Liver (tissue), 9 donors: Measurements from ENCODE around the gene MYH13. TPM values are rescaled to one million over a fixed set of nuclear protein-coding genes. Genes with fewer than 3 reads are reported as not detected.

Experiments
- DNase-seq: peaks from one replicate; pipeline ENCODE4 v3.0.0-alpha.2; 2017; ENCODE audit warnings: low spot score
- H3K27ac ChIP-seq, 2 donors: one replicate each; pipeline ENCODE4 v1.7.0; 2013; ENCODE audit warnings: inconsistent platforms in 2 of 2, low read length in 2 of 2, control low read depth in 1 of 2, low read depth in 1 of 2, mild to moderate bottlenecking in 1 of 2
- H3K27me3 ChIP-seq, 4 donors: one replicate each; pipeline versions ENCODE4 v1.6.1 to v1.7.0; 2013; ENCODE audit warnings: low read length in 3 of 4, inconsistent platforms in 1 of 4, mild to moderate bottlenecking in 1 of 4, moderate library complexity in 1 of 4; ENCODE audit not compliant: control insufficient read depth in 4 of 4, insufficient read depth in 4 of 4
- H3K36me3 ChIP-seq, 4 donors: one replicate each; pipeline versions ENCODE4 v1.6.1 to v1.7.0; 2013; ENCODE audit warnings: low read length in 3 of 4, mild to moderate bottlenecking in 3 of 4, low read depth in 1 of 4, moderate library complexity in 1 of 4; ENCODE audit not compliant: control insufficient read depth in 4 of 4, insufficient read depth in 3 of 4
- H3K4me1 ChIP-seq, 4 donors: one replicate each; pipeline versions ENCODE4 v1.6.1 to v1.7.0; 2013; ENCODE audit warnings: low read length in 3 of 4, mild to moderate bottlenecking in 3 of 4, moderate library complexity in 1 of 4; ENCODE audit not compliant: control insufficient read depth in 4 of 4, insufficient read depth in 4 of 4
- H3K4me3 ChIP-seq, 3 donors: one replicate each; pipeline versions ENCODE4 v1.6.1 to v1.7.0; 2013; ENCODE audit warnings: low read length in 3 of 3, control low read depth in 1 of 3, low read depth in 1 of 3, mild to moderate bottlenecking in 1 of 3
- H3K9ac ChIP-seq, 2 donors: one replicate each; pipeline ENCODE4 v1.7.0; 2013; ENCODE audit warnings: low read length in 2 of 2, mild to moderate bottlenecking in 2 of 2, moderate library complexity in 2 of 2, control low read depth in 1 of 2, low read depth in 1 of 2
- H3K9me3 ChIP-seq, 4 donors: one replicate each; pipeline versions ENCODE4 v1.6.1 to v1.7.0; 2013; ENCODE audit warnings: low read length in 3 of 4; ENCODE audit not compliant: control insufficient read depth in 4 of 4
- EGR1 ChIP-seq, 2 donors: IDR thresholded peaks; 2 replicates each; pipeline ENCODE4 v1.6.1; 2016 to 2018; ENCODE audit warnings: antibody characterized with exemption in 2 of 2, low read depth in 2 of 2
- FOXA1 ChIP-seq: IDR thresholded peaks from 2 replicates; pipeline ENCODE4 v1.6.1; 2016; ENCODE audit warnings: antibody characterized with exemption
- FOXA2 ChIP-seq: IDR thresholded peaks from 2 replicates; pipeline ENCODE4 v1.6.1; 2016; ENCODE audit warnings: antibody characterized with exemption
- GABPA ChIP-seq, 2 donors: IDR thresholded peaks in 1 of 2; conservative IDR thresholded peaks in 1 of 2; 2 replicates each; pipeline ENCODE4 v1.6.1; 2016; ENCODE audit warnings: antibody characterized with exemption in 2 of 2, mild to moderate bottlenecking in 1 of 2, moderate library complexity in 1 of 2
- HNF4A ChIP-seq, 2 donors: conservative IDR thresholded peaks; 2 replicates each; pipeline ENCODE4 v1.6.1; 2016; ENCODE audit warnings: antibody characterized with exemption in 2 of 2, mild to moderate bottlenecking in 2 of 2
- HNF4G ChIP-seq: IDR thresholded peaks from 2 replicates; pipeline ENCODE4 v1.6.1; 2016; ENCODE audit warnings: antibody characterized with exemption
- JUND ChIP-seq, 2 donors: IDR thresholded peaks; 2 replicates each; pipeline ENCODE4 v1.6.1; 2016; ENCODE audit warnings: antibody characterized with exemption in 2 of 2
- NR2F2 ChIP-seq: IDR thresholded peaks from 2 replicates; pipeline ENCODE4 v1.6.1; 2016; ENCODE audit warnings: antibody characterized with exemption
- RAD21 ChIP-seq, 2 donors: IDR thresholded peaks; 2 replicates each; pipeline ENCODE4 v1.6.1; 2016; ENCODE audit warnings: antibody characterized with exemption in 2 of 2, mild to moderate bottlenecking in 2 of 2
- RXRA ChIP-seq, 2 donors: IDR thresholded peaks; 2 replicates each; pipeline ENCODE4 v1.6.1; 2017 to 2018; ENCODE audit warnings: antibody characterized with exemption in 2 of 2, mild to moderate bottlenecking in 1 of 2
- SP1 ChIP-seq: IDR thresholded peaks from 2 replicates; pipeline ENCODE4 v1.6.1; 2018; ENCODE audit warnings: antibody characterized with exemption, mild to moderate bottlenecking
- TAF1 ChIP-seq: conservative IDR thresholded peaks from 2 replicates; pipeline ENCODE4 v1.6.1; 2016; ENCODE audit warnings: antibody characterized with exemption, mild to moderate bottlenecking
- YY1 ChIP-seq: IDR thresholded peaks from 2 replicates; pipeline ENCODE4 v1.6.1; 2016; ENCODE audit warnings: antibody characterized with exemption, mild to moderate bottlenecking
- WGBS: extraction: QIAGEN DNeasy Blood & Tissue Kit; methylation state at CpG from one replicate; pipeline ENCODE4 v1.1.7; 2013; 5-methylcytosine and 5-hydroxymethylcytosine counted together
- polyA plus RNA-seq, 2 donors: library from polyadenylated mRNA; stranded (reverse) in 1 of 2; unstranded in 1 of 2; fragments of 200-250 nt in 1 of 2; fragments of >200 nt in 1 of 2; fragmentation: Nextera tagmentation in 1 of 2; extraction: Ambion mirVana in 1 of 2; gene quantifications; one replicate each; pipeline versions ENCODE4 v1.2.1 to v1.2.3, GENCODE V29; 2013 to 2015
- total RNA-seq, 2 donors: library from RNA; depleted of rRNA; stranded (reverse); fragments of >200 nt; gene quantifications; one replicate each; pipeline ENCODE4 v1.2.3, GENCODE V29; 2014
- TF ChIP-seq, protein P1 (sequence below): IDR thresholded peaks from 2 replicates; pipeline ENCODE4 v1.6.1; 2016; ENCODE audit warnings: antibody characterized with exemption
- TF ChIP-seq, protein P2 (sequence below): fragments of 150-350 bp; IDR thresholded peaks from 2 replicates; pipeline ENCODE4 v1.5.1; 2017; ENCODE audit warnings: improper control_type of control experiment, low read depth, low read length; ENCODE audit not compliant: missing input control
- TF ChIP-seq, protein P3 (sequence below): IDR thresholded peaks from 2 replicates; pipeline ENCODE4 v1.6.1; 2016; ENCODE audit warnings: antibody characterized with exemption
- TF ChIP-seq, protein P4 (sequence below): IDR thresholded peaks from 2 replicates; pipeline ENCODE4 v1.6.1; 2016; ENCODE audit warnings: antibody characterized with exemption, mild to moderate bottlenecking
- TF ChIP-seq, protein P5 (sequence below): IDR thresholded peaks from 2 replicates; pipeline ENCODE4 v1.6.1; 2016; ENCODE audit warnings: antibody characterized with exemption
- donor health status: healthy.
- donor health status: healthy.
- donor health status: healthy.
- donor health status: healthy.
- donor health status: healthy.

The MYH13 gene
- total and polyA plus RNA-seq, 4 donors: not detected

DNA sequence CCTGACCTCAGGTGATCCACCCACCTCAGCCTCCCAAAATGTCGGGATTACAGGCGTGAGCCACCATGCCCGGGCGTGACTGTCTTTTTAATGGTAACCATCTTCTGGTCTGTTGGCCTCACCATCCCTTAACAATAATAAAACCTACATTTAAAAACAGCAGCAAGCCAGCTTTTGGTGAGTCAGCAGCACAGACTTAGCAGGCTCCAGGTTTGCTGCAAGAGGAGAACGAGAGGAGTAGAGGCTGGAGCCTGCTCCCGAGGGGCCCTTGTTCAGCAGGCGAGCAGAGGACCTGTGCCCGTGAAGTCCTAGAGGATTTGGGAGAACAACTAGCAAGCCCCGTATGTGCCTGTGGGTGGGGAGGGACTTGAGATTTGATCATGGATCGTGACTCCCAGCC lies 35.7 kb downstream of the MYH13 start:
- Histone ChIP-seq H3K27me3 (peaks cover 0 to 2% (median 0%) of the 10 kb centered on the region in 4 donors), H3K4me3 (no peak overlapping the region), H3K27ac (no peak overlapping the region), H3K36me3 (no peaks in the 10 kb centered on the region), H3K9me3 (no peaks in the 10 kb centered on the region), H3K4me1 (no peaks in the 10 kb centered on the region), H3K9ac (no peak overlapping the region)
- TF ChIP-seq TAF1 (no peak), JUND (IDR thresholded peaks at IDR 0.05) (no peak), HNF4A (conservative IDR thresholded peaks at IDR 0.05) (no peak), RXRA (IDR thresholded peaks at IDR 0.05) (no peak), SP1 (no peak), FOXA2 (no peak), HNF4G (no peak), FOXA1 (no peak), NR2F2 (no peak), YY1 (no peak), GABPA (IDR thresholded peaks at IDR 0.05 in 1 of 2, conservative IDR thresholded peaks at IDR 0.05 in 1 of 2) (no peak), RAD21 (IDR thresholded peaks at IDR 0.05) (no peak), EGR1 (IDR thresholded peaks at IDR 0.05; ENCODE audit: low read depth in 2 of 2) (no peak)
- TF ChIP-seq, protein P1, sequence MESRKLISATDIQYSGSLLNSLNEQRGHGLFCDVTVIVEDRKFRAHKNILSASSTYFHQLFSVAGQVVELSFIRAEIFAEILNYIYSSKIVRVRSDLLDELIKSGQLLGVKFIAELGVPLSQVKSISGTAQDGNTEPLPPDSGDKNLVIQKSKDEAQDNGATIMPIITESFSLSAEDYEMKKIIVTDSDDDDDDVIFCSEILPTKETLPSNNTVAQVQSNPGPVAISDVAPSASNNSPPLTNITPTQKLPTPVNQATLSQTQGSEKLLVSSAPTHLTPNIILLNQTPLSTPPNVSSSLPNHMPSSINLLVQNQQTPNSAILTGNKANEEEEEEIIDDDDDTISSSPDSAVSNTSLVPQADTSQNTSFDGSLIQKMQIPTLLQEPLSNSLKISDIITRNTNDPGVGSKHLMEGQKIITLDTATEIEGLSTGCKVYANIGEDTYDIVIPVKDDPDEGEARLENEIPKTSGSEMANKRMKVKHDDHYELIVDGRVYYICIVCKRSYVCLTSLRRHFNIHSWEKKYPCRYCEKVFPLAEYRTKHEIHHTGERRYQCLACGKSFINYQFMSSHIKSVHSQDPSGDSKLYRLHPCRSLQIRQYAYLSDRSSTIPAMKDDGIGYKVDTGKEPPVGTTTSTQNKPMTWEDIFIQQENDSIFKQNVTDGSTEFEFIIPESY: no peak
- TF ChIP-seq, protein P2, sequence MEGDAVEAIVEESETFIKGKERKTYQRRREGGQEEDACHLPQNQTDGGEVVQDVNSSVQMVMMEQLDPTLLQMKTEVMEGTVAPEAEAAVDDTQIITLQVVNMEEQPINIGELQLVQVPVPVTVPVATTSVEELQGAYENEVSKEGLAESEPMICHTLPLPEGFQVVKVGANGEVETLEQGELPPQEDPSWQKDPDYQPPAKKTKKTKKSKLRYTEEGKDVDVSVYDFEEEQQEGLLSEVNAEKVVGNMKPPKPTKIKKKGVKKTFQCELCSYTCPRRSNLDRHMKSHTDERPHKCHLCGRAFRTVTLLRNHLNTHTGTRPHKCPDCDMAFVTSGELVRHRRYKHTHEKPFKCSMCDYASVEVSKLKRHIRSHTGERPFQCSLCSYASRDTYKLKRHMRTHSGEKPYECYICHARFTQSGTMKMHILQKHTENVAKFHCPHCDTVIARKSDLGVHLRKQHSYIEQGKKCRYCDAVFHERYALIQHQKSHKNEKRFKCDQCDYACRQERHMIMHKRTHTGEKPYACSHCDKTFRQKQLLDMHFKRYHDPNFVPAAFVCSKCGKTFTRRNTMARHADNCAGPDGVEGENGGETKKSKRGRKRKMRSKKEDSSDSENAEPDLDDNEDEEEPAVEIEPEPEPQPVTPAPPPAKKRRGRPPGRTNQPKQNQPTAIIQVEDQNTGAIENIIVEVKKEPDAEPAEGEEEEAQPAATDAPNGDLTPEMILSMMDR: no peak
- TF ChIP-seq, protein P3, sequence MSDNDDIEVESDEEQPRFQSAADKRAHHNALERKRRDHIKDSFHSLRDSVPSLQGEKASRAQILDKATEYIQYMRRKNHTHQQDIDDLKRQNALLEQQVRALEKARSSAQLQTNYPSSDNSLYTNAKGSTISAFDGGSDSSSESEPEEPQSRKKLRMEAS: no peak
- TF ChIP-seq, protein P4, sequence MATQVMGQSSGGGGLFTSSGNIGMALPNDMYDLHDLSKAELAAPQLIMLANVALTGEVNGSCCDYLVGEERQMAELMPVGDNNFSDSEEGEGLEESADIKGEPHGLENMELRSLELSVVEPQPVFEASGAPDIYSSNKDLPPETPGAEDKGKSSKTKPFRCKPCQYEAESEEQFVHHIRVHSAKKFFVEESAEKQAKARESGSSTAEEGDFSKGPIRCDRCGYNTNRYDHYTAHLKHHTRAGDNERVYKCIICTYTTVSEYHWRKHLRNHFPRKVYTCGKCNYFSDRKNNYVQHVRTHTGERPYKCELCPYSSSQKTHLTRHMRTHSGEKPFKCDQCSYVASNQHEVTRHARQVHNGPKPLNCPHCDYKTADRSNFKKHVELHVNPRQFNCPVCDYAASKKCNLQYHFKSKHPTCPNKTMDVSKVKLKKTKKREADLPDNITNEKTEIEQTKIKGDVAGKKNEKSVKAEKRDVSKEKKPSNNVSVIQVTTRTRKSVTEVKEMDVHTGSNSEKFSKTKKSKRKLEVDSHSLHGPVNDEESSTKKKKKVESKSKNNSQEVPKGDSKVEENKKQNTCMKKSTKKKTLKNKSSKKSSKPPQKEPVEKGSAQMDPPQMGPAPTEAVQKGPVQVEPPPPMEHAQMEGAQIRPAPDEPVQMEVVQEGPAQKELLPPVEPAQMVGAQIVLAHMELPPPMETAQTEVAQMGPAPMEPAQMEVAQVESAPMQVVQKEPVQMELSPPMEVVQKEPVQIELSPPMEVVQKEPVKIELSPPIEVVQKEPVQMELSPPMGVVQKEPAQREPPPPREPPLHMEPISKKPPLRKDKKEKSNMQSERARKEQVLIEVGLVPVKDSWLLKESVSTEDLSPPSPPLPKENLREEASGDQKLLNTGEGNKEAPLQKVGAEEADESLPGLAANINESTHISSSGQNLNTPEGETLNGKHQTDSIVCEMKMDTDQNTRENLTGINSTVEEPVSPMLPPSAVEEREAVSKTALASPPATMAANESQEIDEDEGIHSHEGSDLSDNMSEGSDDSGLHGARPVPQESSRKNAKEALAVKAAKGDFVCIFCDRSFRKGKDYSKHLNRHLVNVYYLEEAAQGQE: no peak
- TF ChIP-seq, protein P5, sequence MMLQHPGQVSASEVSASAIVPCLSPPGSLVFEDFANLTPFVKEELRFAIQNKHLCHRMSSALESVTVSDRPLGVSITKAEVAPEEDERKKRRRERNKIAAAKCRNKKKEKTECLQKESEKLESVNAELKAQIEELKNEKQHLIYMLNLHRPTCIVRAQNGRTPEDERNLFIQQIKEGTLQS: no peak
- DNase-seq: no peak
- WGBS: 76% methylated on average over 10 of the region's 10 CpGs
